AG10803 (cell line): ENCODE results near the gene CHP1.

Source experiments
- DNase-seq: peaks from one replicate; pipeline ENCODE4 v3.0.0; 2010; ENCODE audit warnings: low read depth
- H3K4me3 ChIP-seq: 2 replicates; pipeline ENCODE4 v1.5.1; 2011; ENCODE audit warnings: mild to moderate bottlenecking, low read length, control low read depth
- TF ChIP-seq, protein P1 (sequence below): conservative IDR thresholded peaks from 2 replicates; pipeline ENCODE4 v1.5.1; 2011; ENCODE audit warnings: mild to moderate bottlenecking, low read length, control low read depth, inconsistent platforms

The CHP1 gene

DNA sequence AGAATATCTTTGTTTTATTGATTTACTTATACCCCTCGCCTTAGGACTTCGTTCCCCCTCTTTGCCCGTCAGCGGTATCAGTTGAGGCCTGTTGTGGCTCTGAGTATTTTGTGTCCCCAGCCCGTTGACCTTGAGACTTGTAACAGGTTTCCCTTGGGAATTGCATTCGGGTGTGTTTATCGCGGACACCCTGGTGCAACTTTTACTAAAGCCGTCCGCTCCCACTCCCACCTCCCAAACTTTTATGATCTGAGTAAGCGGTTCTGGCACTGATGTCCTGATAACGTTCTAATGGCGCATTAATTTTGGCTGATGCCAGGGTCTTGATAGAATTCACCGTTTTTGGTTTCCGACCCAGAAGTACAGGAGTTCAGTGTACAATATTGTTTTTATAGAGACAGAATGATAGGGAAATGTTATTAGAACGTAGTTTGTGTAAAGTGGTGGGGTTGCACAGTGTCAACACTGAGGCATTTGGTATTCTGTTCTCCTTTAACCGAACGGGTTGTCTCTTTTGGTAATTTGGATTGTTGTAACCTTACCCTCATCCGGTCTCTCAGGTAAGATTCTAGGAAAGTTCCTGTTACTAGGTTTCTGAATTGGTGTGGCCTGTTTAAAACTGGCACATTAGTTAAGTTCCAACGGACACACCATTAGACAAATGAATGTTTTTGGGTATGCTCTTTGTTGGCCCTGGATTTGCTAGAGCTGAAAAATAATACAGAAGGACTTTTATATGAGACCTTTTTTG is 53.5 kb downstream of the CHP1 start:
- H3K4me3 ChIP-seq = peak overlapping the region; percentile 97
- TF ChIP-seq, protein P1, sequence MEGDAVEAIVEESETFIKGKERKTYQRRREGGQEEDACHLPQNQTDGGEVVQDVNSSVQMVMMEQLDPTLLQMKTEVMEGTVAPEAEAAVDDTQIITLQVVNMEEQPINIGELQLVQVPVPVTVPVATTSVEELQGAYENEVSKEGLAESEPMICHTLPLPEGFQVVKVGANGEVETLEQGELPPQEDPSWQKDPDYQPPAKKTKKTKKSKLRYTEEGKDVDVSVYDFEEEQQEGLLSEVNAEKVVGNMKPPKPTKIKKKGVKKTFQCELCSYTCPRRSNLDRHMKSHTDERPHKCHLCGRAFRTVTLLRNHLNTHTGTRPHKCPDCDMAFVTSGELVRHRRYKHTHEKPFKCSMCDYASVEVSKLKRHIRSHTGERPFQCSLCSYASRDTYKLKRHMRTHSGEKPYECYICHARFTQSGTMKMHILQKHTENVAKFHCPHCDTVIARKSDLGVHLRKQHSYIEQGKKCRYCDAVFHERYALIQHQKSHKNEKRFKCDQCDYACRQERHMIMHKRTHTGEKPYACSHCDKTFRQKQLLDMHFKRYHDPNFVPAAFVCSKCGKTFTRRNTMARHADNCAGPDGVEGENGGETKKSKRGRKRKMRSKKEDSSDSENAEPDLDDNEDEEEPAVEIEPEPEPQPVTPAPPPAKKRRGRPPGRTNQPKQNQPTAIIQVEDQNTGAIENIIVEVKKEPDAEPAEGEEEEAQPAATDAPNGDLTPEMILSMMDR = no peak
- peak; percentile 14 for DNase-seq

DNA sequence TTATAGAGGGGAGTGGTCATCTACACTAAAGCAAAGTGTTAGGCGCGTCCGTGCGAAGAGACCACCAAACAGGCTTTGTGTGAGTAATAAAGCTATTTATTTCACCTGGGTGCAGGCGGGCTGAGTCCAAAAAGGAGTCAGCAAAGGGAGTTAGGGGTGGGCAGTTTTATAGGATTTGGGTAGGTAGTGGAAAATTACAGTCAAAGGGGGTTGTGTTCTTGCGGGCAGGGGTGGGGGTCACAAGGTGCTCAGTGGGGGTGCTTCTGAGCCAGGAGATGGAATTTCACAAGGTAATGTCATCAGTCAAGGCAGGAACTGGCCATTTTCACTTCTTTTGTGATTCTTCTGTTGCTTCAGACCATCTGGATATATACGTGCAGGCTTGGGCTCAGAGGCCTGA is 54.2 kb downstream of the CHP1 start:
- DNase-seq = no peak
- TF ChIP-seq, protein P1 = no peak
- H3K4me3 ChIP-seq = peak overlapping the region; percentile 97

GRCh38 chr15:41286665-41287333 is 55.7 kb downstream of the CHP1 start:
- DNase-seq = peak; percentile 51
- H3K4me3 ChIP-seq = no peak overlapping the region
- TF ChIP-seq, protein P1 = no peak

DNA sequence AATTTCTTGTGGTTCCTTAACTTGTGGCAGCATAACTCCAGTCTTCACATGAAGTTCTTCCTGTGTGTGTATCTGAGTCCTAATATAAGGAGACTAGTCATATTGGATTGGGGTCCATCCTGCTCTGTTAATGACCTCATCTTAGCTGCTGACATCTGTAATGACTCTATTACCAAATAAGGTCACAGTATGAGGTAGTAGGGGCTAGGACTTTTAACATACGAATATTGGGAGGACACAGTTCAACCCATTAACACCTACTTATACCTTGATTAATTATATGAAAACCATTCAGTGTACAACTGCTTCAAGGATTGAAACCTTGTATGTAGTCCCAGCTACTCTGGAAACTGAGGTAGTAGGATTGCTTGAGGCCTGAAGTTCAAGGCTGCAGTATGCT is 57.4 kb downstream of the CHP1 start:
- H3K4me3 ChIP-seq = no peak overlapping the region
- no peak for DNase-seq
- TF ChIP-seq, protein P1 = no peak

DNA sequence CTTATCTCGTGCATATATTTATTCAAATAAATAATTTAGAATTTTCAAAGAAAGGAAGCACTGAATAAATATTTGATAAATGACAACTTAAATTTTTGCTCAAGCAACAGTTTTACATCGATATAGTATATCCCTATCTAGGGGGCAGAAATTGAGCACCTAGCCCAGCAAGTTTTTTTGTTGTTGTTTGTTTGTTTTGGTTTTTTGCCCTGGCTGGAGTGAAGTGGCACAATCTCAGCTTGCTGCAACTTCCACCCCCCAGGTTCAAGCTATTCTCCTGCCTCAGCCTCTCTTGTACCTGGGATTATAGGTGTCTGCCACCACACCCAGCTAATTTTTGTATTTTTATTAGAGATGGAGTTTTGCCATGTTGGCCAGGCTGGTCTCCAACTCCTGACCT is 58.9 kb downstream of the CHP1 start:
- no peak overlapping the region for H3K4me3 ChIP-seq
- DNase-seq = no peak
- TF ChIP-seq, protein P1 = no peak

DNA sequence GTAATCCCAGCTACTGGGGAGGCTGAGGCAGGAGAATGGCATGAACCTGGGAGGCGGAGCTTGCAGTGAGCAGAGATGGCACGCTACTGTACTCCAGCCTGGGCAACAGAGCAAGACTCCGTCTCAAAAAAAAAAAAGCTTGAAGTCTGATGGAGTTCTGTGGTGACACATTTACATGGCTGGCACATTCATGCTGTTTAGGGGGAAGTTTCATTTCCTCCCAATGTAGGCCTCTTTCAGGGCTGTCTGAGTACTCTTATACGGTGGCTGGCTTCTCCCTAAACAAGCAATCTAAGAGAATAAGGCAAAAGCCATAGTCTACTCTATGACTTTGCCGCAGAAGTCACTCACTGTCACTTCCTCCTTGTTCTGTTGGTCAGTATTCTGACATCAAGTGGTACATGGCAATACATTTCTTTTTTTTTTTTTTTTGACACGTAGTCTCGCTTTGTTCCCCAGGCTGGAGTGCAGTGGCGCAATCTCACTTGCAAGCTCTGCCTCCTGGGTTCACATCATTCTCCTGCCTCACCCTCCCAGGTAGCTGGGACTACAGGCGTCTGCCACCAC is 60.1 kb downstream of the CHP1 start:
- DNase-seq = no peak
- H3K4me3 ChIP-seq = no peak overlapping the region
- TF ChIP-seq, protein P1 = no peak
